K562 (cell line): ENCODE results near the gene MAP3K13. TPM values are rescaled to one million over a fixed set of nuclear protein-coding genes. Genes with fewer than 3 reads are reported as not detected.
A peak's percentile ranks its signal among the peaks of the same experiment; 100 is the strongest.

Experiments used
- ATAC-seq: fragments of 200-7000 bp; cut with Tn5 transposase; 3 replicates; pipeline ENCODE4 v1.9.1; 2020; ENCODE audit warnings: moderate library complexity
- Bru-seq: library from RNA; stranded (reverse); fragments of 400-500 nt; gene quantifications from one replicate; lab custom pipeline; 2021; lab: Mats Ljungman, UMichigan
- BruChase-seq, 2 experiments: library from RNA; stranded (reverse); fragments of 400-500 nt; gene quantifications; one replicate each; lab custom pipeline; 2021; lab: Mats Ljungman, UMichigan
- BruUV-seq: library from RNA; stranded (reverse); fragments of 400-500 nt; replicated peaks from 2 replicates; lab custom pipeline; 2021; lab: Mats Ljungman, UMichigan
- CTCF ChIA-PET: fragments of 300-600 bp; formaldehyde crosslinking; extraction: SDS; loops from one replicate; lab custom pipeline; 2021; ENCODE audit warnings: low intra/inter-chr PET ratio; lab: Yijun Ruan, JAX
- POLR2A ChIA-PET: fragments of 300-600, 350-650 bp; sonication (Branson Sonifier 250); formaldehyde crosslinking; extraction: SDS; loops from one replicate; lab custom pipeline; 2021; ENCODE audit warnings: antibody characterized with exemption, inconsistent platforms; lab: Yijun Ruan, JAX
- DNase-seq, 4 experiments: peaks; one replicate each; pipeline versions ENCODE4 v3.0.0 to v3.0.0-alpha.2; 2011 to 2018; ENCODE audit warnings: low spot score in 3 of 4, mixed read lengths in 3 of 4; ENCODE audit errors: extremely low read depth in 1 of 4
- FAIRE-seq: peaks from 2 replicates; lab custom pipeline; 2011; peaks lifted over from hg19 to GRCh38; lab: Jason Lieb, UNC
- H2AFZ ChIP-seq: 2 replicates; pipeline ENCODE4 v1.6.0; 2011; ENCODE audit warnings: low read depth, low read length, control low read depth, inconsistent platforms
- H3K27ac ChIP-seq: fragments of 200-600 bp; 3 replicates; pipeline ENCODE4 v1.8.0; 2011; ENCODE audit warnings: low read depth, mild to moderate bottlenecking, control low read depth, inconsistent platforms, low read length, moderate library complexity, mixed read lengths; ENCODE audit errors: extremely low read depth
- H3K27me3 ChIP-seq, 2 experiments: fragments of 300-600 bp in 1 of 2; 2 replicates in 1 of 2; 3 replicates in 1 of 2; pipeline versions ENCODE4 v1.6.0 to v1.8.0; 2011; ENCODE audit warnings: inconsistent platforms in 2 of 2, low read length in 2 of 2, mild to moderate bottlenecking in 1 of 2, mixed read lengths in 1 of 2, moderate library complexity in 1 of 2; ENCODE audit not compliant: control insufficient read depth in 2 of 2, insufficient read depth in 2 of 2
- H3K36me3 ChIP-seq: fragments of 300-600 bp; 3 replicates; pipeline ENCODE4 v1.8.0; 2011; ENCODE audit warnings: mild to moderate bottlenecking, low read length, inconsistent platforms; ENCODE audit not compliant: control insufficient read depth, insufficient read depth
- H3K4me1 ChIP-seq, 2 experiments: fragments of 200-600 bp in 1 of 2; replicated peaks in 1 of 2; 2 replicates in 1 of 2; 3 replicates in 1 of 2; pipeline versions ENCODE4 v1.5.1 to v1.8.0; 2011; ENCODE audit warnings: inconsistent platforms in 2 of 2, low read length in 2 of 2, mild to moderate bottlenecking in 1 of 2, mixed read lengths in 1 of 2, moderate library complexity in 1 of 2; ENCODE audit not compliant: control insufficient read depth in 2 of 2, insufficient read depth in 2 of 2
- H3K4me2 ChIP-seq: 2 replicates; pipeline ENCODE4 v1.6.1; 2011; ENCODE audit warnings: low read length, control low read depth, inconsistent platforms, mixed read lengths; ENCODE audit not compliant: insufficient read depth
- H3K4me3 ChIP-seq: fragments of 200-600 bp; sonication (generic), shearing (Covaris generic); 2 replicates; pipeline ENCODE4 v1.5.1; 2016; ENCODE audit warnings: control low read depth, inconsistent platforms
- H3K79me2 ChIP-seq: fragments of 200-600 bp; 3 replicates; pipeline ENCODE4 v1.8.0; 2011; ENCODE audit warnings: low read length, inconsistent platforms; ENCODE audit not compliant: control insufficient read depth, insufficient read depth
- H3K9ac ChIP-seq, 2 experiments: 2 replicates each; pipeline versions ENCODE4 v1.6.0 to v1.6.1; 2011; ENCODE audit warnings: low read depth in 2 of 2, low read length in 2 of 2, control low read depth in 1 of 2, inconsistent platforms in 1 of 2, mild to moderate bottlenecking in 1 of 2, mixed read lengths in 1 of 2; ENCODE audit not compliant: insufficient read depth in 1 of 2
- H3K9me1 ChIP-seq: one replicate; pipeline ENCODE4 v1.6.0; 2011; ENCODE audit warnings: inconsistent platforms, mild to moderate bottlenecking, low read length, moderate library complexity; ENCODE audit not compliant: control insufficient read depth, insufficient read depth
- H3K9me3 ChIP-seq: replicated peaks from 2 replicates; pipeline ENCODE4 v1.5.1; 2011; ENCODE audit warnings: low read depth, low read length, inconsistent platforms; ENCODE audit not compliant: control insufficient read depth, insufficient read depth
- H4K20me1 ChIP-seq: replicated peaks from 2 replicates; pipeline ENCODE4 v1.6.1; 2011; ENCODE audit warnings: low read length, inconsistent platforms, mixed read lengths; ENCODE audit not compliant: control insufficient read depth, insufficient read depth
- CUX1 ChIP-seq: fragments of 200-800 bp; sonication (Bioruptor generic); IDR thresholded peaks from 2 replicates; pipeline ENCODE4 v1.6.1; 2016; ENCODE audit warnings: missing genetic modification characterization, missing compliant biosample characterization
- ELK3 ChIP-seq: fragments of 450-650 bp; formaldehyde crosslinking; IDR thresholded peaks from 2 replicates; pipeline ENCODE4 v1.4.0; 2020; ENCODE audit warnings: mild to moderate bottlenecking
- LARP7 ChIP-seq: fragments of 450-650 bp; IDR thresholded peaks from 2 replicates; pipeline ENCODE4 v1.6.1; 2016
- MED1 ChIP-seq: sonication (generic); formaldehyde crosslinking; IDR thresholded peaks from 2 replicates; pipeline ENCODE4 v1.8.1; 2023; ENCODE audit warnings: missing genetic modification reagents, borderline replicate concordance
- SNIP1 ChIP-seq: fragments of 450-650 bp; IDR thresholded peaks from 2 replicates; pipeline ENCODE4 v1.7.1; 2017; ENCODE audit warnings: low read depth, mild to moderate bottlenecking
- ZNF311 ChIP-seq: fragments of 250-450 bp; sonication (Bioruptor Pico); IDR thresholded peaks from 2 replicates; pipeline ENCODE4 v1.4.0; 2020; ENCODE audit warnings: mild to moderate bottlenecking, moderate library complexity
- WGBS: fragments of 100-300 bp; shearing (Covaris generic); methylation state at CpG from one replicate; pipeline ENCODE4 v1.1.6; 2016; ENCODE audit warnings: low coverage, mixed read lengths; ENCODE audit not compliant: insufficient coverage; ENCODE audit errors: missing lambda C conversion rate; 5-methylcytosine and 5-hydroxymethylcytosine counted together
- in situ Hi-C: fragments of 300-500 bp; cut with MboI; formaldehyde crosslinking; loops from 4 replicates; pipeline ENCODE4 v1.15.0; 2018; ENCODE audit warnings: inconsistent platforms, mixed read lengths
- intact Hi-C: fragments of 100-400 bp; cut with micrococcal nuclease; formaldehyde crosslinking; loops from 2 replicates; pipeline ENCODE4 v1.14.2; 2022
- long read RNA-seq, 3 experiments: library from polyadenylated mRNA in 2 of 3; library from RNA in 1 of 3; unstranded in 2 of 3; stranded (forward) in 1 of 3; transcript quantifications; one replicate each; pipeline ENCODE4 v2.0.0, GENCODE V29; 2019 to 2022
- polyA minus RNA-seq, 3 experiments: library from RNA; depleted of rRNA, polyadenylated mRNA; stranded (reverse); fragments of >200 nt; gene quantifications; 2 replicates each; pipeline ENCODE4 v1.2.3, GENCODE V29; 2011
- polyA plus RNA-seq, 8 experiments: library from polyadenylated mRNA; depleted of rRNA in 4 of 8; stranded (reverse) in 5 of 8; unstranded in 3 of 8; fragments of >200 nt; fragmentation: Nextera tagmentation in 2 of 8; fragmentation: Illumina TruSeq in 1 of 8; extraction: Ambion mirVana in 2 of 8; extraction: Trizol in 1 of 8; gene quantifications; 2 replicates each; pipeline versions ENCODE4 v1.2.1 to v1.2.3, GENCODE V29; 2011 to 2014; ENCODE audit warnings: inconsistent platforms in 1 of 8, missing spikeins in 1 of 8
- total RNA-seq, 7 experiments: library from RNA; depleted of rRNA in 6 of 7; stranded (reverse); fragments of >200 nt in 6 of 7; fragmentation: Illumina TruSeq in 2 of 7; extraction: Trizol in 2 of 7; gene quantifications; 2 replicates each; pipeline versions ENCODE4 v1.2.1 to v1.2.3, GENCODE V29; 2011 to 2021; ENCODE audit warnings: low replicate concordance in 1 of 7

MAP3K13 gene, protein sequence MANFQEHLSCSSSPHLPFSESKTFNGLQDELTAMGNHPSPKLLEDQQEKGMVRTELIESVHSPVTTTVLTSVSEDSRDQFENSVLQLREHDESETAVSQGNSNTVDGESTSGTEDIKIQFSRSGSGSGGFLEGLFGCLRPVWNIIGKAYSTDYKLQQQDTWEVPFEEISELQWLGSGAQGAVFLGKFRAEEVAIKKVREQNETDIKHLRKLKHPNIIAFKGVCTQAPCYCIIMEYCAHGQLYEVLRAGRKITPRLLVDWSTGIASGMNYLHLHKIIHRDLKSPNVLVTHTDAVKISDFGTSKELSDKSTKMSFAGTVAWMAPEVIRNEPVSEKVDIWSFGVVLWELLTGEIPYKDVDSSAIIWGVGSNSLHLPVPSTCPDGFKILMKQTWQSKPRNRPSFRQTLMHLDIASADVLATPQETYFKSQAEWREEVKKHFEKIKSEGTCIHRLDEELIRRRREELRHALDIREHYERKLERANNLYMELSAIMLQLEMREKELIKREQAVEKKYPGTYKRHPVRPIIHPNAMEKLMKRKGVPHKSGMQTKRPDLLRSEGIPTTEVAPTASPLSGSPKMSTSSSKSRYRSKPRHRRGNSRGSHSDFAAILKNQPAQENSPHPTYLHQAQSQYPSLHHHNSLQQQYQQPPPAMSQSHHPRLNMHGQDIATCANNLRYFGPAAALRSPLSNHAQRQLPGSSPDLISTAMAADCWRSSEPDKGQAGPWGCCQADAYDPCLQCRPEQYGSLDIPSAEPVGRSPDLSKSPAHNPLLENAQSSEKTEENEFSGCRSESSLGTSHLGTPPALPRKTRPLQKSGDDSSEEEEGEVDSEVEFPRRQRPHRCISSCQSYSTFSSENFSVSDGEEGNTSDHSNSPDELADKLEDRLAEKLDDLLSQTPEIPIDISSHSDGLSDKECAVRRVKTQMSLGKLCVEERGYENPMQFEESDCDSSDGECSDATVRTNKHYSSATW
- 1.4 and 2.4 TPM in 2 replicates for total RNA-seq (2011; cell fraction: chromatin; rRNA removed; ENCODE audit: low replicate concordance)
- total RNA-seq (2011; cell fraction: nucleolus; rRNA removed), result 0.33 and 0.53 TPM in 2 replicates
- 0.44 and 0.92 TPM in 2 replicates for total RNA-seq (2011; cell fraction: nucleoplasm; rRNA removed)
- total RNA-seq (2014; rRNA removed), result not detected in 2 replicates
- 0.03 and 0.15 TPM in 2 replicates for total RNA-seq (2014; rRNA removed; fragmentation: Illumina TruSeq; extraction: Trizol)
- total RNA-seq (2015; rRNA removed; fragmentation: Illumina TruSeq; extraction: Trizol), result 0.04 TPM in 1 of 2 replicates, not detected in the other
- 0.20 and 0.98 TPM in 2 replicates for total RNA-seq (2021)
- polyA plus RNA-seq (2011; rRNA removed), result 0.14 and 0.32 TPM in 2 replicates
- polyA plus RNA-seq (2011; cell fraction: cytosol; rRNA removed), result 0.06 and 0.40 TPM in 2 replicates
- 0.09 and 0.48 TPM in 2 replicates for polyA plus RNA-seq (2011; cell fraction: nucleus; rRNA removed)
- 0.25 and 0.69 TPM in 2 replicates for polyA plus RNA-seq (2012)
- polyA plus RNA-seq (2014; fragmentation: Illumina TruSeq; extraction: Trizol), result 0.13 TPM in 1 of 2 replicates, not detected in the other
- under 1 TPM; 0.13 to 0.20 TPM for polyA plus RNA-seq (2014; fragmentation: Nextera tagmentation; extraction: Ambion mirVana)
- not detected in 2 replicates for polyA plus RNA-seq (2014; rRNA removed)
- 5.0 and 5.3 TPM in 2 replicates for polyA minus RNA-seq (2011; rRNA and poly(A)+ RNA removed)
- 0.91 and 1.3 TPM in 2 replicates for polyA minus RNA-seq (2011; cell fraction: cytosol; rRNA and poly(A)+ RNA removed)
- 0.67 and 0.78 TPM in 2 replicates for polyA minus RNA-seq (2011; cell fraction: nucleus; rRNA and poly(A)+ RNA removed)
- Bru-seq, nascent RNA, result percentile 25 among the genes with signal in this experiment
- BruChase-seq, experiment 1, labeled RNA remaining after a 2-hour chase, result percentile 20 among the genes with signal in this experiment
- percentile 22 among the genes with signal in this experiment for BruChase-seq, experiment 2, labeled RNA remaining after a 6-hour chase
- long read RNA-seq, experiment 1, partial matches to known transcripts, result 0 of 3 reads
- long read RNA-seq, experiment 1, other reads (novel, unspliced or antisense), result 3 of 3 reads
- long read RNA-seq, experiment 2, result 0 reads
- long read RNA-seq, experiment 3, partial matches to known transcripts, result 0 of 1 reads
- long read RNA-seq, experiment 3, other reads (novel, unspliced or antisense), result 1 of 1 reads

- Histone ChIP-seq H3K9me1 (no peaks in the 10 kb centered on the region), H3K9me3 (no peaks in the 10 kb centered on the region), H3K79me2 (no peaks in the 10 kb centered on the region), H2AFZ (peak within 1 kb of the TSS; percentile 85), H3K9ac (peak within 1 kb of the TSS; percentile 36 to 80; a peak in 3 of 4 replicates), H3K4me2 (peak within 1 kb of the TSS; percentile 83), H3K4me3 (peak within 1 kb of the TSS; percentile 41), H3K27ac (no peak within 1 kb of the TSS), H3K36me3 (no peaks in the 10 kb centered on the region), H3K27me3 (peaks cover 0 to 7% of the 10 kb centered on the region in 2 experiments; a peak in 2 of 5 replicates), H4K20me1 (no peaks in the 10 kb centered on the region), H3K4me1 (no peaks in the 10 kb centered on the region; a peak in 1 of 5 replicates)
- under 1% methylated on average over 16 of the region's 17 CpGs for WGBS
- in situ Hi-C loops (no loop called here), intact Hi-C loops (no loop called here)
- DNase-seq (peak; percentile 72 to 84 (median 80)), ATAC-seq (peak; percentile 100), FAIRE-seq (peak; percentile 87)
- POLR2A ChIA-PET, result interaction anchor here (0.6 to 1.2 kb wide), 3 partner anchors 10 to 127 kb away, joined by 3 to 4 read pairs (median 3); no protein-coding TSS in a partner anchor
- BruUV-seq, result no TSS peak
- CTCF ChIA-PET, result no interaction called here
- TF ChIP-seq ELK3 (CRISPR knock-in tag) (no peak), CUX1 (CRISPR knock-in tag) (no peak), LARP7 (no peak), MED1 (CRISPR knock-in tag) (no peak), ZNF311 (CRISPR knock-in tag) (no peak), SNIP1 (no peak)
Observed at GRCh38 chr3:185362850-185363661, at the start of gene MAP3K13. TSS of gene MAP3K13 (plus strand) at chr3:185363136. CDS start at chr3:185428582, 65,446 bp downstream.
